Measurements from ENCODE around the gene USF3.

- no peak for TF ChIP-seq HES4 (CRISPR knock-in tag; IDR thresholded peaks at IDR 0.05; ENCODE audit: borderline replicate concordance)
- TF ChIP-seq ZSCAN12 (CRISPR knock-in tag; IDR thresholded peaks at IDR 0.05), result no peak
- no peak for TF ChIP-seq SP2 (CRISPR knock-in tag; IDR thresholded peaks at IDR 0.05)
- TF ChIP-seq ZBTB26 (CRISPR knock-in tag; IDR thresholded peaks at IDR 0.05; ENCODE audit: borderline replicate concordance), result no peak
- TF ChIP-seq CEBPB (IDR thresholded peaks at IDR 0.05; ENCODE audit: borderline replicate concordance, low read depth, low read length), result no peak
- TF ChIP-seq CBX2 (IDR thresholded peaks at IDR 0.05; ENCODE audit: low read depth, low read length), result no peak
- TF ChIP-seq CBX2 (CRISPR knock-in tag; IDR thresholded peaks at IDR 0.05; ENCODE audit: low read depth), result no peak
- no peak for TF ChIP-seq CTCF (CRISPR knock-in tag; IDR thresholded peaks at IDR 0.05)
- no peak for TF ChIP-seq EZH2 (conservative IDR thresholded peaks at IDR 0.05; ENCODE audit: low read depth, low read length)
- no peak for TF ChIP-seq TAF1 (CRISPR knock-in tag; IDR thresholded peaks at IDR 0.05)
- TF ChIP-seq ZBED4 (CRISPR knock-in tag; IDR thresholded peaks at IDR 0.05; ENCODE audit: borderline replicate concordance), result no peak
- no peak for TF ChIP-seq SP1 (IDR thresholded peaks at IDR 0.05)
- no peak for TF ChIP-seq SP1 (CRISPR knock-in tag; IDR thresholded peaks at IDR 0.05)
- no peak for TF ChIP-seq ZBTB1 (CRISPR knock-in tag; IDR thresholded peaks at IDR 0.05; ENCODE audit: borderline replicate concordance)
Measured at GRCh38 chr3:113601240-113601639, 95.2 kb downstream of the USF3 start.
